Ishikawa (cell line): ENCODE results near the gene SAPCD1.
A peak's percentile ranks its signal among the peaks of the same experiment; 100 is the strongest.

Experiments used
- CEBPB ChIP-seq: IDR thresholded peaks from 2 replicates; pipeline ENCODE4 v1.6.1; 2012
- CREB1 ChIP-seq: IDR thresholded peaks from 2 replicates; pipeline ENCODE4 v1.6.1; 2012; ENCODE audit warnings: low read depth
- EGR1 ChIP-seq: IDR thresholded peaks from 2 replicates; pipeline ENCODE4 v1.6.1; 2012
- EP300 ChIP-seq: IDR thresholded peaks from 2 replicates; pipeline ENCODE4 v1.6.1; 2012; ENCODE audit warnings: borderline replicate concordance
- FOXM1 ChIP-seq: IDR thresholded peaks from 2 replicates; pipeline ENCODE4 v1.6.1; 2012; ENCODE audit warnings: low read depth, borderline replicate concordance
- MAX ChIP-seq: IDR thresholded peaks from 2 replicates; pipeline ENCODE4 v1.6.1; 2012
- NFIC ChIP-seq: IDR thresholded peaks from 2 replicates; pipeline ENCODE4 v1.6.1; 2012
- RAD21 ChIP-seq: IDR thresholded peaks from 2 replicates; pipeline ENCODE4 v1.6.1; 2012; ENCODE audit warnings: low read depth
- REST ChIP-seq: IDR thresholded peaks from 2 replicates; pipeline ENCODE4 v1.6.1; 2012; ENCODE audit warnings: low read depth, mild to moderate bottlenecking
- TAF1 ChIP-seq: IDR thresholded peaks from 2 replicates; pipeline ENCODE4 v1.6.1; 2012; ENCODE audit warnings: low read depth, mild to moderate bottlenecking
- TCF12 ChIP-seq: IDR thresholded peaks from 2 replicates; pipeline ENCODE4 v1.6.1; 2012; ENCODE audit warnings: low read depth
- TEAD4 ChIP-seq: IDR thresholded peaks from 2 replicates; pipeline ENCODE4 v1.6.1; 2012
- USF1 ChIP-seq: IDR thresholded peaks from 2 replicates; pipeline ENCODE4 v1.6.1; 2012
- YY1 ChIP-seq: IDR thresholded peaks from 2 replicates; pipeline ENCODE4 v1.6.1; 2012; ENCODE audit warnings: low read depth
- ZBTB7A ChIP-seq: IDR thresholded peaks from 2 replicates; pipeline ENCODE4 v1.6.1; 2012; ENCODE audit warnings: low read depth

SAPCD1 gene

GRCh38 chr6:31763619-31763940, 1.1 kb downstream of the SAPCD1 start:
- TF ChIP-seq EP300 (no peak), RAD21 (peak; percentile 16; the same call in 1 of the 2 replicates)

GRCh38 chr6:31764198-31764597, 1.7 kb downstream of the SAPCD1 start:
- no peak for TF ChIP-seq EGR1
- TF ChIP-seq EP300 = no peak
- TF ChIP-seq USF1 = no peak
- no peak for TF ChIP-seq MAX
- no peak for TF ChIP-seq REST
- TF ChIP-seq TCF12 = no peak
- no peak for TF ChIP-seq RAD21
- no peak for TF ChIP-seq TEAD4
- no peak for TF ChIP-seq NFIC

- TF ChIP-seq TCF12 (no peak), TEAD4 (no peak), TAF1 (no peak), FOXM1 (no peak), CEBPB (no peak), CREB1 (no peak), YY1 (no peak), EGR1 (no peak), RAD21 (no peak), EP300 (no peak), USF1 (no peak), ZBTB7A (no peak), REST (no peak), MAX (no peak), NFIC (no peak)
Measured at GRCh38 chr6:31765559-31765909, 3.1 kb downstream of the SAPCD1 start.

- TF ChIP-seq TAF1 = no peak
- no peak for TF ChIP-seq CEBPB
- TF ChIP-seq RAD21 = no peak
- no peak for TF ChIP-seq ZBTB7A
Measured at GRCh38 chr6:31765910-31766794, 3.7 kb downstream of the SAPCD1 start.

- no peak for TF ChIP-seq RAD21
- TF ChIP-seq CREB1 = no peak
- no peak for TF ChIP-seq EGR1
- TF ChIP-seq TCF12 = no peak
- TF ChIP-seq REST = no peak
- no peak for TF ChIP-seq FOXM1
- no peak for TF ChIP-seq NFIC
- no peak for TF ChIP-seq TEAD4
- no peak for TF ChIP-seq EP300
- TF ChIP-seq ZBTB7A = no peak
- no peak for TF ChIP-seq USF1
- no peak for TF ChIP-seq YY1
- no peak for TF ChIP-seq CEBPB
- no peak for TF ChIP-seq TAF1
- no peak for TF ChIP-seq MAX
Measured at GRCh38 chr6:31767096-31767645, 4.7 kb downstream of the SAPCD1 start.
